IMR-90 (cell line): ENCODE data around the gene LARP1. TPM values are rescaled to one million over a fixed set of nuclear protein-coding genes. Genes with fewer than 3 reads are reported as not detected.

Experiments used
- ATAC-seq: fragments of 200-7000 bp; cut with Tn5 transposase; 2 replicates; pipeline ENCODE4 v1.9.1; 2020; ENCODE audit warnings: low read depth, mild to moderate bottlenecking, moderate library complexity
- BruUV-seq: library from RNA; stranded (reverse); fragments of 400-500 nt; replicated peaks from 2 replicates; lab custom pipeline; 2021; lab: Mats Ljungman, UMichigan
- CTCF ChIA-PET: fragments of 300-600 bp; formaldehyde crosslinking; extraction: SDS; loops from one replicate; lab custom pipeline; 2021; ENCODE audit warnings: antibody characterized with exemption; lab: Yijun Ruan, JAX
- POLR2A ChIA-PET: fragments of 300-600 bp; sonication (Branson Sonifier 250); formaldehyde crosslinking; loops from one replicate; lab custom pipeline; 2022; ENCODE audit warnings: antibody characterized with exemption; ENCODE audit not compliant: unreplicated experiment; lab: Charles Lee
- DNase-seq: peaks from one replicate; pipeline ENCODE4 v3.0.0; 2013
- H2AFZ ChIP-seq: replicated peaks from 2 replicates; pipeline ENCODE3; 2013; ENCODE audit warnings: low read length, mild to moderate bottlenecking; ENCODE audit not compliant: poor library complexity
- H2AK5ac ChIP-seq: 2 replicates; pipeline ENCODE4 v1.6.1; 2013; ENCODE audit warnings: low read depth, low read length, inconsistent platforms
- H2AK9ac ChIP-seq: replicated peaks from 2 replicates; pipeline ENCODE3; 2013; ENCODE audit warnings: mild to moderate bottlenecking, low read depth, low read length, moderate library complexity; ENCODE audit not compliant: poor library complexity
- H2BK120ac ChIP-seq: 2 replicates; pipeline ENCODE4 v1.6.1; 2013; ENCODE audit warnings: low read depth, low read length, inconsistent platforms
- H2BK15ac ChIP-seq: 3 replicates; pipeline ENCODE4 v1.6.1; 2013; ENCODE audit warnings: low read depth, low read length, inconsistent platforms
- H2BK20ac ChIP-seq: 2 replicates; pipeline ENCODE4 v1.6.1; 2013; ENCODE audit warnings: low read depth, mild to moderate bottlenecking, inconsistent platforms, low read length, moderate library complexity
- H2BK5ac ChIP-seq: 2 replicates; pipeline ENCODE4 v1.6.1; 2013; ENCODE audit warnings: mild to moderate bottlenecking, low read depth, low read length, inconsistent platforms; ENCODE audit not compliant: poor library complexity, severe bottlenecking
- H3K14ac ChIP-seq: replicated peaks from 2 replicates; pipeline ENCODE4 v1.6.1; 2013; ENCODE audit warnings: low read depth, low read length, inconsistent platforms
- H3K18ac ChIP-seq: 2 replicates; pipeline ENCODE4 v1.6.1; 2013; ENCODE audit warnings: low read depth, low read length, control low read depth
- H3K23ac ChIP-seq: 2 replicates; pipeline ENCODE4 v1.6.1; 2013; ENCODE audit warnings: low read depth, low read length, inconsistent platforms
- H3K27ac ChIP-seq: 2 replicates; pipeline ENCODE4 v1.5.1; 2013; ENCODE audit warnings: mild to moderate bottlenecking, control low read depth, low read length; ENCODE audit not compliant: insufficient read depth
- H3K27me3 ChIP-seq: 2 replicates; pipeline ENCODE4 v1.6.1; 2013; ENCODE audit warnings: low read length; ENCODE audit not compliant: control insufficient read depth, insufficient read depth
- H3K36me3 ChIP-seq: 2 replicates; pipeline ENCODE4 v1.6.1; 2013; ENCODE audit warnings: low read length, mixed read lengths; ENCODE audit not compliant: control insufficient read depth, insufficient read depth
- H3K4ac ChIP-seq: 2 replicates; pipeline ENCODE4 v1.6.1; 2013; ENCODE audit warnings: low read depth, low read length, inconsistent platforms
- H3K4me1 ChIP-seq: 2 replicates; pipeline ENCODE4 v1.6.1; 2013; ENCODE audit warnings: low read length, mixed read lengths; ENCODE audit not compliant: control insufficient read depth, insufficient read depth
- H3K4me2 ChIP-seq: 2 replicates; pipeline ENCODE4 v1.6.1; 2013; ENCODE audit warnings: low read depth, mild to moderate bottlenecking, control low read depth, low read length, moderate library complexity
- H3K4me3 ChIP-seq: 2 replicates; pipeline ENCODE4 v1.5.1; 2013; ENCODE audit warnings: low read depth, mild to moderate bottlenecking, control low read depth, low read length, moderate library complexity; ENCODE audit not compliant: insufficient read depth
- H3K56ac ChIP-seq: 2 replicates; pipeline ENCODE4 v1.6.1; 2013; ENCODE audit warnings: low read length, inconsistent platforms; ENCODE audit not compliant: insufficient read depth; ENCODE audit errors: extremely low read depth
- H3K79me1 ChIP-seq, 2 experiments: 2 replicates each; pipeline ENCODE4 v1.6.1; 2013; ENCODE audit warnings: low read length in 2 of 2, inconsistent platforms in 1 of 2, low read depth in 1 of 2
- H3K9ac ChIP-seq: 2 replicates; pipeline ENCODE4 v1.6.1; 2013; ENCODE audit warnings: low read depth, low read length, control low read depth
- H3K9me1 ChIP-seq: 2 replicates; pipeline ENCODE4 v1.6.1; 2013; ENCODE audit warnings: low read length, inconsistent platforms; ENCODE audit not compliant: insufficient read depth
- H3K9me3 ChIP-seq: 2 replicates; pipeline ENCODE4 v1.6.1; 2013; ENCODE audit warnings: low read length; ENCODE audit not compliant: control insufficient read depth, insufficient read depth
- H4K20me1 ChIP-seq: 2 replicates; pipeline ENCODE4 v1.6.1; 2013; ENCODE audit warnings: low read length, inconsistent platforms; ENCODE audit not compliant: insufficient read depth
- H4K5ac ChIP-seq: 2 replicates; pipeline ENCODE4 v1.6.1; 2013; ENCODE audit warnings: mild to moderate bottlenecking, low read depth, low read length, control low read depth
- H4K8ac ChIP-seq, 2 experiments: 2 replicates each; pipeline ENCODE4 v1.6.1; 2013; ENCODE audit warnings: low read depth in 2 of 2, low read length in 2 of 2, control low read depth in 1 of 2, inconsistent platforms in 1 of 2
- H4K91ac ChIP-seq: 2 replicates; pipeline ENCODE4 v1.6.1; 2013; ENCODE audit warnings: low read depth, low read length, inconsistent platforms; ENCODE audit not compliant: insufficient read depth
- CEBPB ChIP-seq: IDR thresholded peaks from 2 replicates; pipeline ENCODE4 v1.6.1; 2012; ENCODE audit warnings: low read depth, low read length, improper control_type of control experiment
- CHD1 ChIP-seq: IDR thresholded peaks from 2 replicates; pipeline ENCODE4 v1.6.1; 2012; ENCODE audit warnings: low read depth, low read length, improper control_type of control experiment
- FOS ChIP-seq: fragments of 150-350 bp; IDR thresholded peaks from 2 replicates; pipeline ENCODE4 v1.6.1; 2016; ENCODE audit warnings: low read depth, low read length
- MAFK ChIP-seq: IDR thresholded peaks from 2 replicates; pipeline ENCODE4 v1.6.1; 2012; ENCODE audit warnings: low read depth, low read length, improper control_type of control experiment
- MAZ ChIP-seq: IDR thresholded peaks from 2 replicates; pipeline ENCODE4 v1.6.1; 2012; ENCODE audit warnings: low read depth, mild to moderate bottlenecking, low read length, improper control_type of control experiment, moderate library complexity, borderline replicate concordance
- MXI1 ChIP-seq: IDR thresholded peaks from 2 replicates; pipeline ENCODE4 v1.6.1; 2012; ENCODE audit warnings: low read depth, mild to moderate bottlenecking, low read length, moderate library complexity, borderline replicate concordance
- NFE2L2 ChIP-seq: fragments of 150-350 bp; IDR thresholded peaks from 2 replicates; pipeline ENCODE4 v1.6.1; 2016; ENCODE audit warnings: low read depth, mild to moderate bottlenecking, low read length
- RAD21 ChIP-seq: IDR thresholded peaks from 2 replicates; pipeline ENCODE4 v1.6.1; 2012; ENCODE audit warnings: low read length, improper control_type of control experiment
- RCOR1 ChIP-seq: IDR thresholded peaks from 2 replicates; pipeline ENCODE4 v1.6.1; 2012; ENCODE audit warnings: mild to moderate bottlenecking, low read length, improper control_type of control experiment; ENCODE audit not compliant: insufficient replicate concordance
- RFX5 ChIP-seq: IDR thresholded peaks from 2 replicates; pipeline ENCODE4 v1.8.0; 2012; ENCODE audit warnings: low read depth, mild to moderate bottlenecking, low read length, moderate library complexity
- SMC3 ChIP-seq: fragments of 150-350 bp; IDR thresholded peaks from 2 replicates; pipeline ENCODE4 v1.6.1; 2016; ENCODE audit warnings: low read depth, mild to moderate bottlenecking, antibody characterized with exemption, low read length, moderate library complexity
- WGBS, 2 experiments: methylation state at CpG; one replicate each; pipeline versions ENCODE4 v1.1.5 to v1.1.7; 2013; ENCODE audit warnings: missing lambda C conversion rate in 2 of 2; ENCODE audit not compliant: insufficient read length in 1 of 2; ENCODE audit errors: extremely low coverage in 2 of 2; 5-methylcytosine and 5-hydroxymethylcytosine counted together
- dilution Hi-C: fragments of 300-500 bp; cut with HindIII; formaldehyde crosslinking; loops from one replicate; pipeline ENCODE4 v1.14.3; 2018; ENCODE audit warnings: low sequenced_read_pairs; ENCODE audit not compliant: unreplicated experiment
- in situ Hi-C: fragments of 300-500 bp; cut with MboI; formaldehyde crosslinking; loops from 3 replicates; pipeline ENCODE4 v1.14.3; 2019; ENCODE audit warnings: low sequenced_read_pairs, inconsistent platforms, mixed read lengths
- intact Hi-C: fragments of 100-400 bp; cut with micrococcal nuclease; formaldehyde crosslinking; loops from 2 replicates; pipeline ENCODE4 v1.10.0; 2022
- polyA plus RNA-seq, 3 experiments: library from polyadenylated mRNA; depleted of rRNA; stranded (reverse); fragments of >200 nt; gene quantifications; 2 replicates each; pipeline ENCODE4 v1.2.3, GENCODE V29; 2012; ENCODE audit warnings: low replicate concordance in 1 of 3
- total RNA-seq: library from RNA; depleted of rRNA; stranded (reverse); fragments of >200 nt; gene quantifications from 2 replicates; pipeline ENCODE4 v1.2.3, GENCODE V29; 2012
- TF ChIP-seq, protein P1 (sequence below): fragments of 150-350 bp; IDR thresholded peaks from 2 replicates; pipeline ENCODE4 v1.6.1; 2017; ENCODE audit warnings: mild to moderate bottlenecking, antibody characterized with exemption, low read length, low read depth
- TF ChIP-seq, protein P2 (sequence below): conservative IDR thresholded peaks from 2 replicates; pipeline ENCODE4 v1.5.1; 2012; ENCODE audit warnings: mild to moderate bottlenecking, low read depth, low read length, improper control_type of control experiment
- TF ChIP-seq, protein P3 (sequence below): fragments of 150-350 bp; IDR thresholded peaks from 2 replicates; pipeline ENCODE4 v1.6.1; 2016; ENCODE audit warnings: low read depth, mild to moderate bottlenecking, low read length, moderate library complexity, borderline replicate concordance

Gene LARP1
- total and polyA plus RNA-seq, 2 of the 4 experiments (the other 2 are of a cell fraction) = 47.3 to 77.4 TPM

DNA sequence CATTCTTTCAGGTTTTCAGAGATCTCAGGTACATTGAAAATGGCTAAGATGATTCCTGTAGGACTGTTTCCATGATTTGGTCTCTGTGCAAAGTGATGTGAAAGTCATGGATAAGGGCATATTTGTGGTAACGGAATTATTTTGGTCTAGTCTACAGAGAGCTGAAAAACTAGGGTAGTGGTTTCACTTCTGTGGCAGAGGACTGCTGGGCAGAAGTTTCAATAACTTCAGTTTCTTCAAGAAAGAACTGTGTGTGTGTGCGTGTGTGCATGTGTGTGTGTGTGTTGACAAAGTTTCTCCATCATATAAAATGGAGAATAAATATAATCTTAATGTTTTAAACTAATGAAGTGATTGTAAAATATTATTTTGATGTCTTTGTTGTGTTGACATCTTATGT lies 107.6 kb downstream of the LARP1 start:
- peaks cover 26% of the 10 kb centered on the region for H4K20me1 ChIP-seq
- H3K56ac ChIP-seq = no peak overlapping the region
- TF ChIP-seq, protein P1, sequence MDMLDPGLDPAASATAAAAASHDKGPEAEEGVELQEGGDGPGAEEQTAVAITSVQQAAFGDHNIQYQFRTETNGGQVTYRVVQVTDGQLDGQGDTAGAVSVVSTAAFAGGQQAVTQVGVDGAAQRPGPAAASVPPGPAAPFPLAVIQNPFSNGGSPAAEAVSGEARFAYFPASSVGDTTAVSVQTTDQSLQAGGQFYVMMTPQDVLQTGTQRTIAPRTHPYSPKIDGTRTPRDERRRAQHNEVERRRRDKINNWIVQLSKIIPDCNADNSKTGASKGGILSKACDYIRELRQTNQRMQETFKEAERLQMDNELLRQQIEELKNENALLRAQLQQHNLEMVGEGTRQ = no peak
- TF ChIP-seq FOS (no peak), SMC3 (no peak), CEBPB (no peak), CHD1 (no peak), NFE2L2 (no peak), MAFK (no peak), RCOR1 (no peak), RFX5 (no peak), MXI1 (no peak), RAD21 (no peak), MAZ (no peak)
- TF ChIP-seq, protein P2, sequence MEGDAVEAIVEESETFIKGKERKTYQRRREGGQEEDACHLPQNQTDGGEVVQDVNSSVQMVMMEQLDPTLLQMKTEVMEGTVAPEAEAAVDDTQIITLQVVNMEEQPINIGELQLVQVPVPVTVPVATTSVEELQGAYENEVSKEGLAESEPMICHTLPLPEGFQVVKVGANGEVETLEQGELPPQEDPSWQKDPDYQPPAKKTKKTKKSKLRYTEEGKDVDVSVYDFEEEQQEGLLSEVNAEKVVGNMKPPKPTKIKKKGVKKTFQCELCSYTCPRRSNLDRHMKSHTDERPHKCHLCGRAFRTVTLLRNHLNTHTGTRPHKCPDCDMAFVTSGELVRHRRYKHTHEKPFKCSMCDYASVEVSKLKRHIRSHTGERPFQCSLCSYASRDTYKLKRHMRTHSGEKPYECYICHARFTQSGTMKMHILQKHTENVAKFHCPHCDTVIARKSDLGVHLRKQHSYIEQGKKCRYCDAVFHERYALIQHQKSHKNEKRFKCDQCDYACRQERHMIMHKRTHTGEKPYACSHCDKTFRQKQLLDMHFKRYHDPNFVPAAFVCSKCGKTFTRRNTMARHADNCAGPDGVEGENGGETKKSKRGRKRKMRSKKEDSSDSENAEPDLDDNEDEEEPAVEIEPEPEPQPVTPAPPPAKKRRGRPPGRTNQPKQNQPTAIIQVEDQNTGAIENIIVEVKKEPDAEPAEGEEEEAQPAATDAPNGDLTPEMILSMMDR = no peak
- TF ChIP-seq, protein P3, sequence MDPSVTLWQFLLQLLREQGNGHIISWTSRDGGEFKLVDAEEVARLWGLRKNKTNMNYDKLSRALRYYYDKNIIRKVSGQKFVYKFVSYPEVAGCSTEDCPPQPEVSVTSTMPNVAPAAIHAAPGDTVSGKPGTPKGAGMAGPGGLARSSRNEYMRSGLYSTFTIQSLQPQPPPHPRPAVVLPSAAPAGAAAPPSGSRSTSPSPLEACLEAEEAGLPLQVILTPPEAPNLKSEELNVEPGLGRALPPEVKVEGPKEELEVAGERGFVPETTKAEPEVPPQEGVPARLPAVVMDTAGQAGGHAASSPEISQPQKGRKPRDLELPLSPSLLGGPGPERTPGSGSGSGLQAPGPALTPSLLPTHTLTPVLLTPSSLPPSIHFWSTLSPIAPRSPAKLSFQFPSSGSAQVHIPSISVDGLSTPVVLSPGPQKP = no peak
- in situ Hi-C loops = no loop called here
- intact Hi-C loops = no loop called here
- H3K27me3 ChIP-seq = no peaks in the 10 kb centered on the region
- H4K91ac ChIP-seq = no peak overlapping the region
- no peak overlapping the region for H2BK15ac ChIP-seq
- no peaks in the 10 kb centered on the region for H3K9me3 ChIP-seq
- H3K9me1 ChIP-seq = 0 out of 2 replicates have a peak, but pooled peaks cover 3% of the 10 kb centered on the region
- no peak overlapping the region for H4K5ac ChIP-seq
- POLR2A ChIA-PET = no interaction called here
- CTCF ChIA-PET = interaction anchor here (1.1 kb wide), 1 partner anchor 212 kb away, joined by 3 read pairs; no protein-coding TSS in a partner anchor
- H3K18ac ChIP-seq = no peak overlapping the region
- H3K79me1 ChIP-seq = peaks cover 18 to 54% of the 10 kb centered on the region in 2 experiments
- H3K4ac ChIP-seq = no peak overlapping the region
- H2AK9ac ChIP-seq = no peak overlapping the region
- no peak overlapping the region for H4K8ac ChIP-seq
- WGBS, 2 experiments = no CpG with 5 or more reads among the region's 2 CpGs
- H2AFZ ChIP-seq = no peak overlapping the region
- no peak overlapping the region for H3K14ac ChIP-seq
- H3K36me3 ChIP-seq = peaks cover 13% of the 10 kb centered on the region
- DNase-seq = no peak
- H3K23ac ChIP-seq = no peak overlapping the region; the same call in 1 of the 2 replicates
- H3K27ac ChIP-seq = no peak overlapping the region
- no peak overlapping the region for H3K4me3 ChIP-seq
- ATAC-seq = no peak
- dilution Hi-C loops = no loop called here
- no peak overlapping the region for H3K9ac ChIP-seq
- peaks cover 3% of the 10 kb centered on the region for H3K4me1 ChIP-seq
- no peak overlapping the region for H2AK5ac ChIP-seq
- no peak overlapping the region for H2BK20ac ChIP-seq
- no TSS peak for BruUV-seq
- no peak overlapping the region for H2BK120ac ChIP-seq
- no peak overlapping the region; the same call in 1 of the 2 replicates for H3K4me2 ChIP-seq
- H2BK5ac ChIP-seq = no peak overlapping the region
